NT2/D1 (cell line): ENCODE data around the gene GOLT1B.

Experiments used
- SUZ12 ChIP-seq: IDR thresholded peaks from 2 replicates; pipeline ENCODE4 v1.6.1; 2011; ENCODE audit not compliant: insufficient read length, insufficient read depth; ENCODE audit errors: extremely low read depth
- YY1 ChIP-seq: IDR thresholded peaks from 2 replicates; pipeline ENCODE4 v1.6.1; 2011; ENCODE audit not compliant: insufficient read length, insufficient read depth
- ZNF274 ChIP-seq: IDR thresholded peaks from 2 replicates; pipeline ENCODE4 v1.6.1; 2011; ENCODE audit warnings: mild to moderate bottlenecking, low read depth, low read length

- TF ChIP-seq YY1 = no peak
- no peak for TF ChIP-seq SUZ12
- TF ChIP-seq ZNF274 = no peak
These were observed 44.0 kb downstream of the GOLT1B start for GRCh38 chr12:21545557-21545956.
